AG20443 (cell line): Measurements from ENCODE around the gene SNTB2.

Experiments used
- DNase-seq: peaks from one replicate; pipeline ENCODE4 v3.0.0; 2012; ENCODE audit warnings: low spot score, mixed read lengths

SNTB2 gene

DNA sequence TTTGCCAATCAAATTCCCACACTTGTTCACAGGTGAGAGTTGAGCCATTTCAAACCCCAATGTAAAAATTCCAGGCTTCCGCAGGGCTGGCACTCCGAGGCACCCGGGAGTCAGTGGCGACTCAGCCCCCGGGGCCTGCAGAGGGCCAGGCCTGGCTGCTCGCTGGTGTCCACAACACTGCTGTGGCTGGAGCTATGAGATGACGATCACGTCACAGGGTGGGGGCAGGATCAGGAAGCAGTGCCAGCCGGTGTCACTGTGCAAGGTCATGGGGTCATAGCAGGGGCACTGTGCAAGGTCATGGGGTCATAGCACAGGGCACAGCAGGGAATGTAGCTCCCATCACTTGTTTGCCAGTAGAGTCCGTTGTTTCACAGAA, 131.9 kb downstream of the SNTB2 start:
- no peak for DNase-seq

DNA sequence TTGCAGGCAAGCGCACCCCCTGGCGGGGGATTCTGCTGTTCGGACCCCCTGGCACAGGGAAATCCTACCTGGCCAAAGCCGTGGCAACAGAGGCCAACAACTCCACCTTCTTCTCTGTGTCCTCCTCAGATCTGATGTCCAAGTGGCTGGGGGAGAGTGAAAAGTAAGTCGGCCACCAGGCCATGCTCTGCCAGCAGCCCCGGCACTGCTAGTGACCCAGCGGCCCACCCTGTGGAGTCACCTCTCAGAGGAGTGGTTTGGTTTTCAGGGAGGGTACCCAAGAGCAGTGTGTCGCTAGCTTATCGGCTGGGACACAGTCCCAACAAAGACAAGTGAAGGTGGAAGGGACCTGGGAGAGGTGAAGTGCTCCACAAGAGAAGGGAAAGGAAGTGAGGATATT, 132.4 kb downstream of the SNTB2 start:
- DNase-seq: no peak

DNA sequence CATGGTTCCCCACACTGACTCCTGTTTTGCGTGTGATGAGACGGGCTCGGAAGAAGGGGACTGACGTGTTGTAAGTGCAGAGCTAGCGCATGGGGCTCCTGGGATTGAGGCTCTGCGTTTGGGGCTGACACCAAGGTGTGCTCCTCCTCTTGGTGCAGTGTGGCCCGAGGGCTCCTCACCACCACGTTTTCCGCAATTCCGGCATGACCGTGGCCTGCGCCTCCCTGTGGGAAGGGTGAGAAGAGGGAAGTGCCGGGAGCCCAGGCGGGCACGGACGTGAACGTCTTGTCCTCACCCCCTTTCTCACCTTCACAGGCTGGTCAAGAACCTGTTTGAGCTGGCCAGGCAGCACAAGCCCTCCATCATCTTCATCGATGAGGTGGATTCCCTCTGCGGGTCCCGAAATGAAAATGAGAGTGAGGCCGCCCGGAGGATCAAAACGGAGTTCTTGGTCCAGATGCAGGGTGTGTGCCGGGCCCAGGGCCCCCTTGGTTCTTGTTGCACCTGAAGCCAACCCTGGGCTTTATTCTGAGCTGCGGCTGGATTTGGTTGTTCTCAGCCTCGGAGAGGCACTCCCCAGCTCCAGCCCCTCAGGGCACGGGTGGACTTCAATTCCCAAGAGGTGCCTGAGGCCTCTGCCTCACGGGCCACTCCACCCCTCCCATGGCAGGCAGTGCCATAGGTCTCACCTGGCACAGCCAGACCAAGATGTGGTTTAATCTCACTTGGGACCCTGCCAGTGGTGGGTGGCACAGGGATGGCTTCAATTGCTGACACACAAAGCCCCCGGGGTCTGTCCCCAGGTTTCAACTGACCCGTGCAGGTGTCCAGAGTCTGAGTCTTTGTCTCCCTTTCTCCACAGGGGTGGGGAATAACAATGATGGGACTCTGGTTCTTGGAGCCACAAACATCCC, 133.1 kb downstream of the SNTB2 start:
- no peak for DNase-seq

DNA sequence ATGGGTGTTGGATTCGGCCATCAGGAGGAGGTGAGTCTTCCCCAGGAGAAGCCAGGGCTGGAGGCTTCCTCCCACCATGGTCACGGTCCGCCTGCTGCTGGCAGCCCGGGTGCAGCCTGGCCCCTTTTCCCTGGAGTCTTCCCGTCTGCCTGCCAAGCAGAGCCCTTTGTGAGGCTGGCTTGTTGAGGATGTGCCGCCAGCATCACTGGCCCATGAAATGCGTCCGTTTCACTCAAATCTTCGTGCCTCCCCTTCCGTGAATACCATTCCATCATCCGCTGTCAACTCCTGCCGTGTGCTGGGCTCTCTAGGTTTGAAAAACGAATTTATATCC, 133.7 kb downstream of the SNTB2 start:
- DNase-seq: no peak

DNA sequence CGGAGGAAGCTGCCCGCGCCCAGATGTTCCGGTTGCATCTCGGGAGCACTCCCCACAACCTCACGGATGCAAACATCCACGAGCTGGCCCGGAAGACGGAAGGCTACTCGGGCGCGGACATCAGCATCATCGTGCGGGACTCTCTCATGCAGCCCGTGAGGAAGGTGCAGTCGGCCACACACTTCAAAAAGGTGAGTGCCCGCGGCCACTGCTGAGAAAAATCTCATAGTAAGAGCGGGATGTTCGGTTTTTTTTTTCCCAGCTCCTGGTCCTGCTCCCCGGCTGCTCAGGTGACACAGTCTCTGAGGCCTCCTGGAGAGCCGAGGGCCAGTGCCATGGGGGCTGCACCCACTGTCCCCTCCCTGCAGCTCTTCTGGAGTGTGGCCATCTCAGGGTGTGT, 134.1 kb downstream of the SNTB2 start:
- DNase-seq: no peak

DNA sequence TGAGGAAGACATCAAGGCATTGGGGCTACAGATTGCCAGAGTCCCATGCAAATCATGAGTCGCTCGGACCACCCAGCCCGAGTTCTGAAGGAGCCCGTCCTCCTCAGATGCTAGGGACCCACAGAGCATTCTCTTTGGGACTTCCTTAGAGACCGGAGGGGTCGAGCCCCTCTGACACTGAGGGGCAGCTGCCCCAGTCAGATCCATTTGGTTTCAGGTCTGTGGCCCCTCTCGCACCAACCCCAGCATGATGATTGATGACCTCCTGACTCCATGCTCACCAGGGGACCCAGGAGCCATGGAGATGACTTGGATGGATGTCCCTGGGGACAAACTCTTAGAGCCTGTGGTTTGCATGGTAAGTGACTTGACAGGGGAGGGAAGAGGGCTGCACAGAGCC, 135.4 kb downstream of the SNTB2 start:
- peak; percentile 6 for DNase-seq

DNA sequence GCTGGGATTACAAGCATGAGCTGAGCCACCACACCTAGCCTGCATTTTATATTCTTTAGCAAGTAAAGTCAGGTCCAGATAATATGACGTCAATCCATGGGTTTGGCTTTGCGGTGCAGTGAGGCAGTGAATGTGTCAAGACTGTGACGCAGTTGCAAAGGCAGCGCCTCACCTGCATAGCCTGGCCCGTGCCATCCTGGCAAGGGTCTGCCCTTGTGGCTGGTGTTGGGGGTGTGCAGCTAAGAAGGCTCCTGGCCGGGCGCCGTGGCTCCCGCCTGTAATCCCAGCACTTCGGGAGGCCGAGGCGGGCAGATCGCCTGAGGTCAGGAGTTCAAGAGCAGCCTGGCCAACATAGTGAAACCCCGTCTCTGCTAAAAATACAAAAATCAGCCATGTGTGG, 136.5 kb downstream of the SNTB2 start:
- DNase-seq: no peak

DNA sequence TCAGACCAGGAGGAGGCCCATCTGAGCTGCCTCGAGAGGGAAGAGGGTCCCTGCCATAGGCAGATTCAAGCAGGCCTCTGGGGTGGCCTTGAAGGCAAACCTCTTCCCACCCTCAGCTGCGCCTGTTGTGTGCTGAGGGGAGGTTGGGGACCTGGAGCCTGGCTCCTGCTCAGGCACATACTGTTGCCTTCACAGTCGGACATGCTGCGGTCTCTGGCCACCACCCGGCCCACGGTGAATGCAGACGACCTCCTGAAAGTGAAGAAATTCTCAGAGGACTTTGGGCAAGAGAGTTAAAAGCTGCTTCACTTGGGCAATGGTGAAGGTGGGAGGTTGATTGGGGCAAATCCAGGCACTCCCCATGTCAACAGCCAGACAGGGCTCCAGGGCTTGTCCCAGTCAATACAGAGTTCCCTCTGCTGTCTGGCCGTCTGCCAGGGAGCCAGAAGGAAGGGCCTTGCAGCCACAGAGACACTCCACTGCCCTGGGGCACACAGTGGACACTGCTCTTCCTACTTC, 137.1 kb downstream of the SNTB2 start:
- DNase-seq: peak; percentile 19

DNA sequence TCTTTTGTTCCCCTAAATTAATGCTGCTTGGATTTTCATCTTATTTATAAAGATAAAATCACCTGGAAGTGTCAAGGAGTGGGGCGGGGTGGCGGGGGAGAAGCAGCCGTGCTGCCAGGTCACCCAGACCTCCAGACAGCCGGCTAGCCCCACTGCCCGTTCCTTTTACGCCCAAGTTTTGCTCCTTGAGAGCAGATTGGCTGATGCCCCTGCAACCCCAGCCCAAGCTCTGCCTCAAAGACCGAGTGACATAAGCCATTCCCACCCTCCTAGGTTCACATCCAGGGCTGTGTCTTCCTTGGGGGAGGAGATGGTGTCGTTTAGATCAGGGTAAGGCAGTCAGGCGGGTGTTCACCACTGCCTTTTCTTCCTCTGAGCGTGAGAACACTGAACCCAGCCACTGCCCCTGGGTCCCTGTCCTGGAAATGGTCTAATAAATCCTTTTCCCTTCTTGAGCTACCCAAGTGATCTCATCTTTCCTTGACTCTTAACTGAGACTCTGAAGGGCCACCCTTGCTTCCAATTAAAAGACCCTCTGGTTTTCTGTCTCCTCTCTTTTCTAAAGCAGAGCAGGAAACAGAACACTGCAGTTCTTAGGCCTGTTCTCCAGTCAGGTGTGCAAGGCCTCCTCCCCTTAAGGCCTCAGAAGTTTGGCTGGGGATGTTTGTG, 137.8 kb downstream of the SNTB2 start:
- no peak for DNase-seq

DNA sequence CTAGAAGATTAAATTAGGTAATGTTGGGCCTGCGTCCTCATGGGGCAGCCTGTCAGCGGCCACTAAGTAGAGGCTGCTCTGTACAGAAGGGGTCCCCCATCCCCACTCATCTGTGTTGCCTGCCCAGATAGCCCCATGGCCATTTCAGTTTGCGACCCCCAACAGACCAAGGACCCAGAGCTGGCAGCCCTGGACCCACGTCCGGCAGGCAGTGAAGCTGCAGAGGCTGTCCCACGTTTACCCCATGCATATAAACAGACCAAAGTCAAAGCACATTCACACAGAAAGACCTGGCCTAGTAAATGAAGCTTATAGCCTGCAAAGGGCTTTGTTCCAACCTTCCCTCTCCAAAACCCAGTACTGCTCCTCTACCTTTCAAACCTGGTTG, 138.8 kb downstream of the SNTB2 start:
- no peak for DNase-seq

DNA sequence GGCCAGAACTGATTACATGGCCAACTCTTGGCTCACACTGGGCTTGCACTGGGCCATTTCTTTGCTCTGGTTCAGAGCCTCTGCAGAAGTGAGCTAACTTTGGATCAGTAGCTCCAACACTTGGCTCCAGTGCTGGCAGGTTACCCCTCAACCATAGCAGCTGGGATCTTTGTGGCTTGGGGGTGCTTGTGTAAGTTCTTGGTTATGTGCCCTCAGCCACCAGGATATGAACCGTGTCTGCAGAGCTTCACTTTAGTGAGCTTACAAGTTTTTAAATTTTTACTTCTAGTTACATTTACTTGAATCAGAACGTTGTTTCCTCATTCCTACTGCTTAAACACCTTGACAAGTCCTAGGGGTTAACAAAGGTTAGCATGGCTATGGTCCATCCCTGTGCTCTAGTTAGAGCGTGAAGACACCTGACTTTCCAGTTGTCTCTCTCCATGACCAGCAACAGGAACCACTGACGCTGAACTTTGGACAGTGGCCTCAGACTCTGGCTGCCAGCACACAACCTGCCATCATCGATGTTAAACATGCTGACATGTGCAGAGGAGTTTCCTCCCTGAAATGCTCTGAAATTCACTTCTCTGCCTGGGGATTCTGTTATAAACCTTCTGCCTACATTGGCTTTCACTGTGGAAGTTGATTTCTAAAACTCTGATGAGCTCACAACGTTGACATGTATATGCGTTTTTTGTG, 139.4 kb downstream of the SNTB2 start:
- no peak for DNase-seq

DNA sequence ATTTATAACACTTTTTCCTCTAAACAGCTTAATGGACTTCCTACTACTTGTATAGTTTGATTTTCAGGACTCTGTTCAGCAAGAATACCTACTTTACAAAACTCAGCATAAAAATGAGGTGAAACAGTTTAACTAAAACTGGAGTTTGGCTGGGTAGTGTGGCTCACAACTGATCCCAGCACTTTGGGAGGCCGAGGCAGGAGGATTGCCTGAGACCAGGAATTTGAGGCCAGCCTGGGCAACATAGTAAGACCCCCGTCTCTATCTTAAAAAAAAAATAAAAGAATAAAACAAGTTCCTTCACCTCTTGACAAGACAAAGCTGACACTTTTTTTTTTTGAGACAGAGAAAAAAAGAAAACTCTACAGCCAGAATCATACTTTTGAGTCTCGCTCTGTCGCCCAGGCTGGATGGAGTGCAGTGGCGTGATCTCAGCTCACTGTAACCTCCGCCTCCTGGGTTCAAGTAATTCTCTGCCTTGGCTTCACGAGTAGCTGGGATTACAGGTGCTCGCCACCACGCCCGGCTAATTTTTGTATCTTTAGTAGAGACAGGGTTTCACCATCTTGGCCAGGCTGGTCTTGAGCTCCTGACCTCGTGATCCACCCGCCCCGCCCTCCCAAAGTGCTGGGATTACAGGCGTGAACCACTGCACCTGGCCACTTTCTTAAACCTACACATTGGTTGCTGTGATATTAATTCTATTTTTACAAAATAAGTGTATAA, 140.8 kb downstream of the SNTB2 start:
- no peak for DNase-seq

DNA sequence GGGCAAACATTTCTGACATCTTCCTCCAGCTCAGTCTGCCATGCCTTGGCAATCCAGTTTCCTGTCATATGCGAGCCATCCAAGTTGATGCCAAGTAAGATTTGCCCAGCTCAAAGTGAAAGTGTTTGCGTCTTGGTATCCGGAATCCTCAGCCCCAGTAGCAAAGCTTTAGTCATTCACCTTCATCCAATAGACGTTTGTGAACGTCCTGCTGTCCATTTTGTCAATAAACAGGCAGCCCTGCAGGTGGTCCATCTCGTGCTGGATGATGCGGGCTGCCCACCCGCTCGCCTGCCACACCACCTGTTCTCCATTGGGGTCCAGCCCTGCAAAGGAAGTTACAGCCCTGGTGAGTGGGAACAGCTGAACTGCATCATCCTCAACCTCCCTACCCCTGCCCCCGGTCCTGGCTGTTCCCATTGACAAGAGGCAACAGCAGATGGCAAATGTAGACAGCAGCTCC, 141.9 kb downstream of the SNTB2 start:
- DNase-seq: no peak

DNA sequence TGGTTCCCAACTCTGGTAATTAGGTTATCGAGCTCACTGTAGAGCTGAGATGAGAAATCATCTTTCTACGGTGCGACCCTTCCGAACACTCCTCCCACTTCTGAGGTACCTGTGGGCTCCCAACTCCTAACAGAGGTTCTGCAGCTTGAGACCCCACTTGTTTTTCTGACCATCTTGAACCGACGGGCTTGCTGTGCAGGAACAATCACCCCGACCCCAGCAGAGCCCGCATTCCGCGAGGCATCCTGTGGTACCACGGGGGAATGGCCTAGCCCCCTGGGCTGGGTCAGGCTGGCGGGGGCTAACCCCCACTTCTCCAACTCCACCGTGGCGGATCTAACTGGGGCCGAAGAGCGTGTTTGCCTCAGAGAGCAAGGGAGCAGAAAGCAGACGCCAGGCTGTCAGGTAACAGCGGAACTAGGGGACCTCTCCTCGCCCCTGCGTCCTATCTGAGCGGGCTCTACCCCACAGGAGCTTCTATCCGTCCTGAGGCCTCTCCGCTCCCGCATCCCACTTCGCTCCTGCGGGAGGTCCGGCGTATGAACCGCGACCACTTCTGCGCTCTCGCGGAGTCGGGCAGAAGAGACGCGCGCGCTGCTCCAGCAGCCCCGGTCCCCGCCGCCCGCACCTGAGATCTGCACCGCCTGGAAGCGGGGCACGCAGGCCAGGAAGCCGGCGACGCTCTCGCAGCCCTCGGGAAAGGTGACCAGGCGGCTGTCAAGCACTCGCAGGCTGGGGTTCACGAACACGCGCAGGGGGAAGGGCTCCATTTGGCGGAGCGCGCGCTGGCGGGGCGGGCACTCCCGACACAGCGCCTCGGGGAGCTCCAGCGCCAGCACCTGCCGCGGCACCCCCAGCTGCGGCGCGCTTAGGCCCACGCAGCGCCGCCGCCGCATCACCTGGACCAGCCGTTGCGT, 142.7 kb downstream of the SNTB2 start:
- DNase-seq: peak; percentile 49

DNA sequence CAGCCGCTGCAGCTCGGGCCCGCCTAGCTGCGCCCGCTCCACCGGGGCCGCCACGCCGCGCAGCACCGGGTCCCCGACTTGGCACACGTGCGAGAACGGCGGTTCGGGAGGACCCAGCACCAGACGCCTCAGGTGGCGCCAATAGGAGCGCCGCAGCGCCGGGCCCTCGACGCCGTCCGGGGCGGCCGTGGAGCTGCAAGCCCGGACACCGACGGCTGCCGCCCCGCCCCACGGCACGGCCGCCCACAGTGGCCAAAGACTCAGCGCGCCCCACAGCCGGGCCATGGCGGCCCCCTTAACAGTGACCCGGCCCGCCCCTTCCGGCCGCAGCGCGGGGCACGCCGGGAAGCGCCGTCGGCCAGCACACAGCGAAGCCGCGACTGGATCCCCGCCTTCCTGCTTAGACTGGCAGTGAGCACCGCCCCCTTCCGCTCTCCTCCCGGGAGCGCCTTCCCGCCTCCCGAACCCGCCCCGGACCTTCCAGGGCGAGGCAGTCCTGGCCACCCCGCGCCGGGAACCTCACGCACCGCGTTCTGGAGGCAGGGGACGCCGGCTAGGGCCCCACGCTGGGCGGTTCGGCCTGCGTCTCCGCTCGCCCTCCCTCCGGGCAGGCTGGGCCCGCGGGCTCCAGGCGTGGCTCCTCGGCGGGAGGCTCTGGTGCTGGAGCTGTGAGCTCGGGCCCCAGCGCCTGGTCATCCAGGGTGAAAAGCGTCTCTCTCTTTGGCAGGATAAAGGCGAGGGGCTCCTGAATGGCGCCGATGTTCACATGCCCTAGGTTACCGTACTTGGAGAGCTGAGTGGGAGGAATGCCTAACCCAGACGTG, 143.5 kb downstream of the SNTB2 start, which contains the start of gene PDF:
PDF (minus strand) TSS at position 303 of the 824 bp plus-strand sequence; CDS start at position 285, 18 bp downstream.
- DNase-seq: peak; percentile 97

DNA sequence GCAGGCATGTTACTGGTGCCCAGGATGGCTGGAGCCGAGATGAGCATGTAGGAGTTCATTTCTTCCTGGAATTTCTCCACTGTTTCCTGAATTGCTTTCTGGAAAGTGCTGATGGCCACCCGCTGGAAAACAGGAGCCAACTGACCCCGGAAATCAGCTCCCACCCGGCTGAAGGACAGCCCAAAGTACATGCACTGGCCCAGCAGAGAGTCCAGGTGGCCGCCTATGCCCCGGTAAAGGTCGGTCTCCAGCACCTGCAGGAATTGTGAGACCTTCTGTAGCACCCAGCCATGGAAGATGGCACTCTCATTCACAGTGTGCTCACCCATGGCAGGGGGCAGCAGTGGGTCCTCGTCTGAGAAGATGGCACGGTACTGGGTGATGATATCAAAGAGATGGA, 147.7 kb downstream of the SNTB2 start:
- DNase-seq: no peak

DNA sequence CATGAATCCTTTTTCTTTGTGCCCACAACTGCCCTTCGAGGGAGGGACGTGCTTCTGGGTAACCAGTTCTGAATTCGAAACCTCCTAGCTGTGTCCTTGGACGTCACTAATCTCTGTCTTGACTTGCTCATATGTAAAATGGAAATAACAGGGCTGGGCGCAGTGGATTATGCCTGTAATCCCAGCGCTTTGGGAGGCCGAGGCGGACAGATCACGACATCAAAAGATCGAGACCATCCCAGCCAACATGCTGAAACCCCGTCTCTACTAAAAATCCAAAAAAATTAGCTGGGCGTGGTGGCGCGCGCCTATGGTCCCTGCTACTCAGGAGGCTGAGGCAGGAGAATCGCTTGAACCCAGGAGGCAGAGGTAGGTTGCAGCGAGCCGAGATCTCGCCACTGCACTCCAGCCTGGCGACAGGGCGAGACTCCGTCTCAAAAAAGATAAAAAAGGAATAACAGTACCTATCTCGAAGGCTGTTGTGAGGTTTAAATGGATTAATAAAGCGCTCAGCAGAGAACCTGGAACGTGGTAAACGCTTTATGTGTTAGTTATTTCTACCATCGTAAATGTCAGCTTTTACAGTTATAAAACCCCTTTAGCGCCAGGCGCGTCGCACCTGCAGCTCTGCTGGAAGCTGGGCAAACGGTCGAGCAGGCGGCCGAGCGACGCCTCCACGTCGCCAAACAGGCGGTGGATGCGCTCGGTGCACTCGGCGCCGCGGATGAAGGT, 151.8 kb downstream of the SNTB2 start:
- no peak for DNase-seq

DNA sequence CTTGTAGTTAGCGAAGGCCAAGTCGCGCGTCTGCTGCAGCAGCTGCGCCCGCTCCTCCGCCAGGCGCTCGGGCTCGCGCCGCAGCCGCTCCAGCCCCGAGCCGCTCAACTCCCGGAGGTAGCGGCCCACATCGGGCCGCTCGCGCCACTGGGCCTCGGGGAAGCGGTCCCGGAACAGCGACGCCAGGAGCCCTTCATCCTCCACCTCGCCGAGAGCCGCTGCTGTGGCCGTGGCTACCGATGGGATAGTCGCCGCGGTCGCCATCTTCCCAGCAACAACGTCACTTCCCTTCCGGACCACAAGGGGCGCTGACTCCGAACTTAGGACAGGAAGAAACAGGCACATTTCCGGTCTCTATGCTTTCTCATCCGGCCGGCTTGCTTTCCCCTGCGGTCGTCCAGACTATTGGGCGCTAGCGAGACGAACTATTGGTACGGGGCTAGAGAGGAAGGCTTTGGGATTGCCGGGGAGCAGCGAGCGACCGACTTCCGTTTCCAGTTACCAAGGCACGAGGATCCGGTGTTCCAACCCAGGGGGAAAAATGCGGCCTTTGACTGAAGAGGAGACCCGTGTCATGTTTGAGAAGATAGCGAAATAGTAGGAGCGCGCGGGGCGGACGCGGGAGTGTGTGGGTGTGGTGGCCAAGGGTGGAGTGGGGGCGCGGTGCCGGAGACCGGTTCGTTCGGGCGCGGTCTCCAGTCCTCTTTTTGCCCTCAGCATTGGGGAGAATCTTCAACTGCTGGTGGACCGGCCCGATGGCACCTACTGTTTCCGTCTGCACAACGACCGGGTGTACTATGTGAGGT, 152.5 kb downstream of the SNTB2 start, which contains the start of the genes COG8 and NIP7:
COG8 (minus strand) TSS at position 276 of the 806 bp plus-strand sequence; CDS start at position 264, 12 bp downstream.
NIP7 (plus strand) TSS at position 484 of the 806 bp plus-strand sequence; CDS start at position 542, 58 bp downstream.
- DNase-seq: peak; percentile 96
